ENCODE data around the gene CCNB2.
"Not testable (repeated sequence)": the region's sequence is repeated elsewhere in the genome, so short reads cannot be mapped to it uniquely, and the experiment has no call there.

The CCNB2 gene

DNA sequence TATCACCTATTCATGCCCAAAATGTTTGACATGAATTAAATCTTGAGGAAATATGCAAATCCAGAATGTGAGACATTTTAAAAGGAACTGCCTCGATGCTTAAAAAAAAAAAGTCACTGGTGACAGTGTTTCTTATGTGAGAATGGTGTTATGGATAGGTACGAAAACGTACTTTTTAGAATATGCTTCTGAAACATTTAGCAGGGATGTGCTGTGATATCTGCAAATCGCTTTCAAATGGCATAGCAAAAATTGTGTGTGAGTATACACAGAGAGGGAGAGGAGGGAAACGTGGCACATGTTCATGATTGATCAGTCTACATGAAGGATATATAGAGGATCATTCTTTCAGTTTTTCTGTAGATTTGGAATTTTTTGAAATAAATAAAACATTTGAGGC, 16.0 kb downstream of the CCNB2 start:
- Histone ChIP-seq H3K9me3 (no peaks in the 10 kb centered on the region), H3K27me3 (no peaks in the 10 kb centered on the region), H3K4me3 (ENCODE audit: low read depth in 1 of 2, low read length in 1 of 2) (no peak overlapping the region), H3K4me1 (ENCODE audit: control insufficient read depth in 1 of 2, insufficient read depth in 1 of 2, low read depth in 1 of 2, low read length in 1 of 2) (peaks cover 20 to 21% of the 10 kb centered on the region in 2 experiments), H3K36me3 (peaks cover 25% of the 10 kb centered on the region), H3K27ac (peak overlapping the region; percentile 81)
- TF ChIP-seq, protein P1, sequence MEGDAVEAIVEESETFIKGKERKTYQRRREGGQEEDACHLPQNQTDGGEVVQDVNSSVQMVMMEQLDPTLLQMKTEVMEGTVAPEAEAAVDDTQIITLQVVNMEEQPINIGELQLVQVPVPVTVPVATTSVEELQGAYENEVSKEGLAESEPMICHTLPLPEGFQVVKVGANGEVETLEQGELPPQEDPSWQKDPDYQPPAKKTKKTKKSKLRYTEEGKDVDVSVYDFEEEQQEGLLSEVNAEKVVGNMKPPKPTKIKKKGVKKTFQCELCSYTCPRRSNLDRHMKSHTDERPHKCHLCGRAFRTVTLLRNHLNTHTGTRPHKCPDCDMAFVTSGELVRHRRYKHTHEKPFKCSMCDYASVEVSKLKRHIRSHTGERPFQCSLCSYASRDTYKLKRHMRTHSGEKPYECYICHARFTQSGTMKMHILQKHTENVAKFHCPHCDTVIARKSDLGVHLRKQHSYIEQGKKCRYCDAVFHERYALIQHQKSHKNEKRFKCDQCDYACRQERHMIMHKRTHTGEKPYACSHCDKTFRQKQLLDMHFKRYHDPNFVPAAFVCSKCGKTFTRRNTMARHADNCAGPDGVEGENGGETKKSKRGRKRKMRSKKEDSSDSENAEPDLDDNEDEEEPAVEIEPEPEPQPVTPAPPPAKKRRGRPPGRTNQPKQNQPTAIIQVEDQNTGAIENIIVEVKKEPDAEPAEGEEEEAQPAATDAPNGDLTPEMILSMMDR (IDR thresholded peaks at IDR 0.05), result no peak

DNA sequence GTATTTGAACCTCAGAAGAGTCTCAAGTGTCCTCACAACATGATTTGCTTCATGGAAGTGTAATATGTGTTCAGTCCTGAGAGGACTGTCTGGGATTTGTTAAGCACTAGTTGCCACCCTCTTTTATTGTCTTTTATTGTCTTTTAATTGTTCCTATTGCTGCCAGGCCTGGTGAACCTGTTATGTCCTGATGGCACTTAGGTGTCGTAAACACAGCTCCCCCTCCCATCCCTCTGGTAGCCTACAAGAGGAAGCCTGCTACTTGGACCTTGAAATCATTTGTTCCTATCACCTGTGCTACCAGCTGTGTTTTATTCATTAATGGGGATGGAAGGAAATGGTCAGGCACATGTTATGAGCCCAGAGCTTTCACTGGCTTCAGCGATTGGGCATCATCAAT, 19.3 kb downstream of the CCNB2 start:
- TF ChIP-seq, protein P1 (IDR thresholded peaks at IDR 0.05), result no peak
- Histone ChIP-seq H3K36me3 (peaks cover 9% of the 10 kb centered on the region), H3K9me3 (no peaks in the 10 kb centered on the region), H3K4me1 (ENCODE audit: control insufficient read depth in 1 of 2, insufficient read depth in 1 of 2, low read depth in 1 of 2, low read length in 1 of 2) (peaks cover 20 to 21% of the 10 kb centered on the region in 2 experiments), H3K27me3 (no peaks in the 10 kb centered on the region), H3K4me3 (ENCODE audit: low read depth in 1 of 2, low read length in 1 of 2) (no peak overlapping the region), H3K27ac (no peak overlapping the region)

DNA sequence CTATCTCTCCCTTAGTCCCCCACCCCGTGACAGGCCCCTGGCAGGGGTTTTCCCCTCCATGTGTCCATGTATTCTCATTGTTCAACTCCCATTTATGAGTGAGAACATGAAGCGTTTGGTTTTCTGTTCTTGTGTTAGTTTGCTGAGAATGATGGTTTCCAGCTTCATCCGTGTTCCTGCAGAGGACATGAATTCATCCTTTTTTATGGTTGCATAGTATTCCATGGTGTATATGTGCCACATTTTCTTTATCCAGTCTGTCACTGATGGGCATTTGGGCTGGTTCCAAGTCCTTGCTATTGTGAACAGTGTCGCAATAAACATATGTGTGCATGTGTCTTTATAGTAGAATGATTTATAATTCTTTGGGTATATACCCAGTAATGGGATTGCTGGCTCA, 20.7 kb downstream of the CCNB2 start:
- not testable (repeated sequence) for H3K36me3 ChIP-seq, H3K9me3 ChIP-seq

DNA sequence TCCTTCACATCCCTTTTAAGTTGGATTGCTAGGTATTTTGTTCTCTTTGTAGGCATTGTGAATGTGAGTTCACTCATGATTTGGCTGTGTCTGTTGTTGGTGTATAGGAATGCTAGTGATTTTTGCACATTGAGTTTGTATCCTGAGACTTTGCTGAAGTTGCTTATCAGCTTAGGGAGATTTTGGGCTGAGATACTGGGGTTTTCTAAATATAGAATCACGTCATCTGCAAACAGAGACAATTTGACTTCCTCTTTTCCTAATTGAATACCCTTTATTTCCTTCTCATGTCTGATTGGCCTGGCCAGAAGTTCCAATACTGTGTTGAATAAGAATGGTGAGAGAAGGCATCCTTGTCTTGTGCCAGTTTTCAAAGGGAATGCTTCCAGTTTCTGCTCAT, 22.3 kb downstream of the CCNB2 start:
- H3K36me3 ChIP-seq, result peaks cover 23% of the 10 kb centered on the region
- H3K27me3 ChIP-seq; H3K27ac ChIP-seq; H3K4me1 ChIP-seq (ENCODE audit: control insufficient read depth in 1 of 2, insufficient read depth in 1 of 2, low read depth in 1 of 2, low read length in 1 of 2); H3K9me3 ChIP-seq; H3K4me3 ChIP-seq (ENCODE audit: low read depth in 1 of 2, low read length in 1 of 2): not testable (repeated sequence)

More for the DNA sequence above, 20.7 kb downstream of the CCNB2 start:
- not testable (repeated sequence) for H3K27ac ChIP-seq; H3K4me3 ChIP-seq (ENCODE audit: low read depth in 1 of 2, low read length in 1 of 2); H3K27me3 ChIP-seq
- peaks cover 14 to 15% of the 10 kb centered on the region in 2 experiments for H3K4me1 ChIP-seq (ENCODE audit: control insufficient read depth in 1 of 2, insufficient read depth in 1 of 2, low read depth in 1 of 2, low read length in 1 of 2)

DNA sequence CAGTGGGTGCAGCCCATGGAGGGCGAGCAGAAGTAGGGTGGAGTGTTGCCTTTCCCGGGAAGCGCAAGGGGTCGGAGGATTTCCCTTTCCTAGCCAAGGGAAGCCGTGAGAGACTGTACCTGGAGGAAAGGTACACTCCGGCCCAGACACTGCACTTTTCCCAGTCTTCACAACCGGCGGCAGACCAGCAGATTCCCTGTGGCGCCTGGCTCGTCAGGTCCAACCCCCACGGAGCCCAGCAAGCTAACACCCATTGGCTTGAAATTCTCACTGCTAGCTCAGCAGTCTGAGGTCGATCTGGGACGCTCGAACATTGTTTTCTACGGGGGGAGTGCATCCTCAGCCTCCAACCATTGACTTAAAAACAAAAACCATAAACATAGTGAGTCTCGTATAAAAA, 26.5 kb downstream of the CCNB2 start:
- H3K27ac ChIP-seq, result no peak overlapping the region
- no peaks in the 10 kb centered on the region for H3K27me3 ChIP-seq
- no peaks in the 10 kb centered on the region for H3K9me3 ChIP-seq
- H3K4me3 ChIP-seq (ENCODE audit: low read depth in 1 of 2, low read length in 1 of 2), result no peak overlapping the region
- TF ChIP-seq, protein P1 (IDR thresholded peaks at IDR 0.05), result no peak
- peaks cover 44% of the 10 kb centered on the region for H3K36me3 ChIP-seq
- H3K4me1 ChIP-seq (ENCODE audit: control insufficient read depth in 1 of 2, insufficient read depth in 1 of 2, low read depth in 1 of 2, low read length in 1 of 2), result no peaks in the 10 kb centered on the region

DNA sequence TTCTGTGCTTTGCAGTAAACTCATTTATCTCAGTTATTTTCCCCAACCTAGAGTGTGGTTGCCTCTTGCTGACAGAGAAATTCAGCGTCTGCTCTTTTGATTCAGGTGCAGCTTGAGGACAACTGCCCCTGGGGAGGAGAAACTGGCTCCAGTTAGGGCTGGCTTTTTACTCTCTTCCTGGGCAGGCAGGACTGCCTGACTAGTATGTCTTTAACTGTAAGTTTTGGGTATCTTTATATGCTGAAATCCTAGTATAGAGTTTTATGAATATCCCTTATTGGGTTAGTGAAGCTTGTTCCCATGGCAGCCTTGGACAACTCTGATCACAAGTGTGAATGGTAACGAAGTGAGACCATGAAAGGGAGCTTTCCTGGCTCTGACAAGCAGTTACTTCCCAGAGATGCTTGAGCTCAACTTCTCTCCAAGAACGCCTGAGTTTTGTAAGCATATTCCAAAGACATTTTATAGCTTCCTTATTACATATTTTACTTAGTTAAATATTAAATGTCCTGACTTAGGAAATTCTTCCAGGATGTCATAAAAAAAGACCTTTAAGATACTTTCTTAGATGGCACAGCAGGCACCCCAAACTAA, 27.1 kb downstream of the CCNB2 start:
- Histone ChIP-seq H3K27me3 (no peaks in the 10 kb centered on the region), H3K27ac (no peak overlapping the region), H3K36me3 (peaks cover 47% of the 10 kb centered on the region), H3K4me1 (ENCODE audit: control insufficient read depth in 1 of 2, insufficient read depth in 1 of 2, low read depth in 1 of 2, low read length in 1 of 2) (no peaks in the 10 kb centered on the region), H3K4me3 (ENCODE audit: low read depth in 1 of 2, low read length in 1 of 2) (no peak overlapping the region), H3K9me3 (no peaks in the 10 kb centered on the region)
- TF ChIP-seq, protein P1 (IDR thresholded peaks at IDR 0.05), result no peak
